ENCODE measurements around the gene RIC3. TPM values are rescaled to one million over a fixed set of nuclear protein-coding genes. Genes with fewer than 3 reads are reported as not detected.

RIC3 gene
- total and polyA plus RNA-seq, 7 donors = 0.23 to 34.9 (median 14.7) TPM; not detected in 1

- WGBS, 2 donors = 86 to 87% methylated on average over 7 of the region's 7 CpGs
- TF ChIP-seq POLR2A (IDR thresholded peaks at IDR 0.05) = no peak
- TF ChIP-seq CTCF (IDR thresholded peaks at IDR 0.05) = no peak
- TF ChIP-seq POLR2AphosphoS5 (IDR thresholded peaks at IDR 0.05) = no peak
- no peak for TF ChIP-seq EP300 (IDR thresholded peaks at IDR 0.05)
- Histone ChIP-seq H3K9me3 (no peaks in the 10 kb centered on the region), H3K27me3 (no peaks in the 10 kb centered on the region), H3K36me3 (no peaks in the 10 kb centered on the region), H3K27ac (peak overlapping the region in 1 of 4 donors; percentile 48), H3K4me1 (peaks cover 0 to 23% (median 16%) of the 10 kb centered on the region in 4 donors), H3K4me3 (no peak overlapping the region)
- intact Hi-C loops (cut with DNase I) = no loop called here
- no peak for DNase-seq
These were observed 82.3 kb downstream of the RIC3 start for GRCh38 chr11:8086571-8086970.

- Histone ChIP-seq H3K4me3 (no peak overlapping the region), H3K4me1 (peaks cover 0 to 26% (median 19%) of the 10 kb centered on the region in 4 donors), H3K27ac (peak overlapping the region in 1 of 4 donors; percentile 48), H3K9me3 (no peaks in the 10 kb centered on the region), H3K27me3 (no peaks in the 10 kb centered on the region), H3K36me3 (no peaks in the 10 kb centered on the region)
- DNase-seq = no peak
- intact Hi-C loops (cut with DNase I) = no loop called here
- 63 to 72% methylated on average over 8 of the region's 8 CpGs for WGBS, 2 donors
- TF ChIP-seq POLR2AphosphoS5 (IDR thresholded peaks at IDR 0.05) (no peak), POLR2A (IDR thresholded peaks at IDR 0.05) (no peak), EP300 (IDR thresholded peaks at IDR 0.05) (no peak), CTCF (IDR thresholded peaks at IDR 0.05) (no peak)
These were observed 82.8 kb downstream of the RIC3 start for GRCh38 chr11:8086001-8086479.

- 76 to 86% methylated on average over 11 of the region's 11 CpGs for WGBS, 2 donors
- TF ChIP-seq POLR2A (IDR thresholded peaks at IDR 0.05) (no peak), CTCF (IDR thresholded peaks at IDR 0.05) (no peak), EP300 (IDR thresholded peaks at IDR 0.05) (no peak), POLR2AphosphoS5 (IDR thresholded peaks at IDR 0.05) (no peak)
- Histone ChIP-seq H3K4me1 (peaks cover 0 to 32% (median 19%) of the 10 kb centered on the region in 4 donors), H3K27ac (peak overlapping the region in 1 of 4 donors; percentile 48), H3K27me3 (no peaks in the 10 kb centered on the region), H3K4me3 (no peak overlapping the region), H3K9me3 (no peaks in the 10 kb centered on the region), H3K36me3 (no peaks in the 10 kb centered on the region)
- intact Hi-C loops (cut with DNase I) = no loop called here
- no peak for DNase-seq
These were observed 83.7 kb downstream of the RIC3 start for GRCh38 chr11:8085011-8085645.

GRCh38 chr11:8084352-8084751 lies 84.5 kb downstream of the RIC3 start:
- H3K27me3 ChIP-seq = no peaks in the 10 kb centered on the region
- H3K4me1 ChIP-seq = peaks cover 0 to 32% (median 19%) of the 10 kb centered on the region in 4 donors
- no peaks in the 10 kb centered on the region for H3K9me3 ChIP-seq
- H3K27ac ChIP-seq = no peak overlapping the region
- DNase-seq = no peak
- H3K4me3 ChIP-seq = no peak overlapping the region
- H3K36me3 ChIP-seq = no peaks in the 10 kb centered on the region
- 90 to 94% methylated on average over 6 of the region's 6 CpGs for WGBS, 2 donors
- intact Hi-C loops (cut with DNase I) = no loop called here
- TF ChIP-seq POLR2AphosphoS5 (IDR thresholded peaks at IDR 0.05) (no peak), EP300 (IDR thresholded peaks at IDR 0.05) (no peak), POLR2A (IDR thresholded peaks at IDR 0.05) (no peak), CTCF (IDR thresholded peaks at IDR 0.05) (no peak)
